SK-N-SH (cell line): ENCODE data around the gene KNOP1.

ENCODE experiments used
- CTCF ChIP-seq: fragments of 200-600 bp; sonication (generic); IDR thresholded peaks from 2 replicates; pipeline ENCODE4 v1.6.1; 2017; ENCODE audit warnings: antibody characterized with exemption, mild to moderate bottlenecking, moderate library complexity
- EP300 ChIP-seq, 2 experiments: IDR thresholded peaks; 2 replicates each; pipeline versions ENCODE4 v1.4.0 to v1.6.1; 2012; ENCODE audit warnings: borderline replicate concordance in 1 of 2, low read depth in 1 of 2, low read length in 1 of 2
- FOSL2 ChIP-seq: IDR thresholded peaks from 2 replicates; pipeline ENCODE4 v1.4.0; 2012; ENCODE audit warnings: low read depth, mild to moderate bottlenecking, moderate library complexity, borderline replicate concordance
- FOXJ3 ChIP-seq: sonication (generic); formaldehyde crosslinking; IDR thresholded peaks from 2 replicates; pipeline ENCODE4 v1.5.1; 2020; ENCODE audit warnings: mild to moderate bottlenecking, missing genetic modification reagents
- NFIC ChIP-seq: IDR thresholded peaks from 2 replicates; pipeline ENCODE4 v1.4.0; 2012; ENCODE audit warnings: borderline replicate concordance
- RAD21 ChIP-seq: IDR thresholded peaks from 2 replicates; pipeline ENCODE4 v1.6.1; 2012; ENCODE audit warnings: mild to moderate bottlenecking, low read length
- RXRA ChIP-seq: IDR thresholded peaks from 2 replicates; pipeline ENCODE4 v1.4.0; 2012; ENCODE audit warnings: low read depth, mild to moderate bottlenecking, borderline replicate concordance
- SIN3A ChIP-seq: IDR thresholded peaks from 2 replicates; pipeline ENCODE4 v1.6.1; 2012; ENCODE audit warnings: low read depth, mild to moderate bottlenecking, low read length, moderate library complexity, borderline replicate concordance
- TAF1 ChIP-seq: IDR thresholded peaks from 2 replicates; pipeline ENCODE4 v1.6.1; 2012; ENCODE audit warnings: low read depth, mild to moderate bottlenecking, low read length, moderate library complexity, borderline replicate concordance
- TCF12 ChIP-seq: IDR thresholded peaks from 2 replicates; pipeline ENCODE4 v1.4.0; 2012
- ZBTB33 ChIP-seq: IDR thresholded peaks from 2 replicates; pipeline ENCODE4 v1.4.0; 2012; ENCODE audit warnings: low read depth, borderline replicate concordance
- TF ChIP-seq, protein P1 (sequence below): IDR thresholded peaks from 2 replicates; pipeline ENCODE4 v1.6.1; 2012; ENCODE audit warnings: mild to moderate bottlenecking, low read depth, low read length, moderate library complexity

DNA sequence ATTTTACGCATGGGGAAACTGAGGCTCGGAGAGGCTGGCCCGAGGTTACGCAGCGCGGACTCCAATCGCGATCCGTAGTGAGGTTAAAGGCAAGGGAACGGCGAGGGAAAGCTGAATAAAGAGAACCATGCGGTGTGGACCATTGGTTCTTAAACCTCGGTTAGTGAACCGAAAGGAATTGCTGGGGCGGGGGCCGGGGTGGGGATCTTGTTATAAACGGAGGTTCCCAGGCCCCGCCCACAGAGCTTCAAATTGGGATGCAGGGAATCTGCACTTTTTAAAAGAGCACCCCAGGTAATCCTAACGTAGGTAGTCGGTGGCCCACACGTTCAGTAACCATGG, 568 bp upstream of the KNOP1 start:
- no peak for TF ChIP-seq TAF1
- TF ChIP-seq CTCF = no peak
- TF ChIP-seq, protein P1, sequence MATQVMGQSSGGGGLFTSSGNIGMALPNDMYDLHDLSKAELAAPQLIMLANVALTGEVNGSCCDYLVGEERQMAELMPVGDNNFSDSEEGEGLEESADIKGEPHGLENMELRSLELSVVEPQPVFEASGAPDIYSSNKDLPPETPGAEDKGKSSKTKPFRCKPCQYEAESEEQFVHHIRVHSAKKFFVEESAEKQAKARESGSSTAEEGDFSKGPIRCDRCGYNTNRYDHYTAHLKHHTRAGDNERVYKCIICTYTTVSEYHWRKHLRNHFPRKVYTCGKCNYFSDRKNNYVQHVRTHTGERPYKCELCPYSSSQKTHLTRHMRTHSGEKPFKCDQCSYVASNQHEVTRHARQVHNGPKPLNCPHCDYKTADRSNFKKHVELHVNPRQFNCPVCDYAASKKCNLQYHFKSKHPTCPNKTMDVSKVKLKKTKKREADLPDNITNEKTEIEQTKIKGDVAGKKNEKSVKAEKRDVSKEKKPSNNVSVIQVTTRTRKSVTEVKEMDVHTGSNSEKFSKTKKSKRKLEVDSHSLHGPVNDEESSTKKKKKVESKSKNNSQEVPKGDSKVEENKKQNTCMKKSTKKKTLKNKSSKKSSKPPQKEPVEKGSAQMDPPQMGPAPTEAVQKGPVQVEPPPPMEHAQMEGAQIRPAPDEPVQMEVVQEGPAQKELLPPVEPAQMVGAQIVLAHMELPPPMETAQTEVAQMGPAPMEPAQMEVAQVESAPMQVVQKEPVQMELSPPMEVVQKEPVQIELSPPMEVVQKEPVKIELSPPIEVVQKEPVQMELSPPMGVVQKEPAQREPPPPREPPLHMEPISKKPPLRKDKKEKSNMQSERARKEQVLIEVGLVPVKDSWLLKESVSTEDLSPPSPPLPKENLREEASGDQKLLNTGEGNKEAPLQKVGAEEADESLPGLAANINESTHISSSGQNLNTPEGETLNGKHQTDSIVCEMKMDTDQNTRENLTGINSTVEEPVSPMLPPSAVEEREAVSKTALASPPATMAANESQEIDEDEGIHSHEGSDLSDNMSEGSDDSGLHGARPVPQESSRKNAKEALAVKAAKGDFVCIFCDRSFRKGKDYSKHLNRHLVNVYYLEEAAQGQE = no peak
- TF ChIP-seq ZBTB33 = no peak
- TF ChIP-seq TCF12 = no peak
- no peak for TF ChIP-seq RAD21
- TF ChIP-seq NFIC = no peak
- TF ChIP-seq SIN3A = no peak
- TF ChIP-seq RXRA = no peak
- TF ChIP-seq FOXJ3 (CRISPR knock-in tag) = no peak
- no peak for TF ChIP-seq EP300 (IDR thresholded peaks at IDR 0.05; ENCODE audit: borderline replicate concordance in 1 of 2, low read depth in 1 of 2, low read length in 1 of 2)
- TF ChIP-seq FOSL2 = no peak
